Inferior parietal cortex (tissue), 1 donor: ENCODE data around the gene IFIT1.
"Not testable (repeated sequence)": the region's sequence is repeated elsewhere in the genome, so short reads cannot be mapped to it uniquely, and the experiment has no call there.

Experiments
- DNase-seq: peaks from one replicate; pipeline ENCODE4 v3.0.0-alpha.2; 2016; ENCODE audit errors: extremely low spot score

The IFIT1 gene

DNA sequence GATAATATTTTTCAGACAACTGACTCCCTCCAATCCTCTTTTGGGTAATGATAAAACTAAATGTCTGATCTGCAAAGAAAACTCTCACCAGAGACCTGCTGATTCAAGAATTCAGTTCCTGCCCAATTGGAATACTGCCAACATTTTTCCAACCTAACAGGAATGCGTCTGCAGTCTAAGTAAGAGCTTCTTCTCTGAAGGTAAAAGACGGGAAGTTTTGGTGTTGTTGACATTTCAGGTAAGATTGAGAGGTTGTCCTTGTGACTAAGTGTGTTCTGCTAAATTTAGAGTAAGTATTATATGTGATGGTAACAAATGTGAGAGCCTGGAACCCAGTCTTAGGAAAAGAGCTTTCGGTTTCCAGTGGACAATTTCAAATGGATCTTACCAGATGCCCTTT lies 39.6 kb downstream of the IFIT1 start:
- DNase-seq, result no peak

DNA sequence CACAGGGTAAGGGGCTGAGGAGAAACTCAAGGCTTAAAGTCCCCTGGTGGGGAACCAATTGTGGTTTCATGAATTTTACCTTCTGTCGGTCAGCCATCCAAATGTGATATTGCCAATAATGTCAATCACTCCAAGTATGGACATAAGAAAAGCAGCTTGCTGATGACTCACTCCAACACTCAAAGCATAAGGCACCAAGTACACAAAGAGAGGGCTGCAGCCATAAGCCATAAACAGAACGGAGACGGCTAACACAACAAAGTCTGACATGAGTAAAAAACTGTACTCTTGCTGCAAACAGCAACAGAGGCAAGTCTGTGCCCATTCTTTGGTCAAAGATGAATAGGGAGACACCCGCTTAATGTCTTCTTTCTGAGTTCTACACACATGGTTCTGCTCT lies 46.1 kb downstream of the IFIT1 start:
- DNase-seq, result no peak

- no peak for DNase-seq
Observed at GRCh38 chr10:89440226-89441009, 48.0 kb downstream of the IFIT1 start.

- DNase-seq, result no peak
Observed at GRCh38 chr10:89442289-89442688, 49.9 kb downstream of the IFIT1 start.

GRCh38 chr10:89444819-89445218 lies 52.4 kb downstream of the IFIT1 start:
- DNase-seq, result not testable (repeated sequence)

DNA sequence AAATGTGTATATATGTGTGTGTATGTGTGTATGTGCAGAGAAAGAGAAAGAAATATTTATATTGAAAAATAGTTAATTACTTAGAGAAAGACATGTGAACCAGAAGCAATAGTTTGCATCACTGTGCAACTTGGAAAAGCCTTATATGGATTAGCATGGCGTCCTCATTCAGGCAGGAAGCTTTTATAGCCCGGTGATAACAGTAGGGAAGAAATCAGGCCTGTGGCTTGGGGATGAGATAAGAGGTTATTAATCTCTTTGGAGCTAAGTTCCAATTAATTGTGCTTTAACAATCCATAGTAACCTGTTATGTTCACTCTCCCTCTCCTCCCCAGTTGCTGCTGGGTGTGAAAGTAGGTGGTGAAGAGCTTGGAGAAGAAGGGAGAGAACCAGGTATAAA lies 58.5 kb downstream of the IFIT1 start:
- DNase-seq, result no peak

DNA sequence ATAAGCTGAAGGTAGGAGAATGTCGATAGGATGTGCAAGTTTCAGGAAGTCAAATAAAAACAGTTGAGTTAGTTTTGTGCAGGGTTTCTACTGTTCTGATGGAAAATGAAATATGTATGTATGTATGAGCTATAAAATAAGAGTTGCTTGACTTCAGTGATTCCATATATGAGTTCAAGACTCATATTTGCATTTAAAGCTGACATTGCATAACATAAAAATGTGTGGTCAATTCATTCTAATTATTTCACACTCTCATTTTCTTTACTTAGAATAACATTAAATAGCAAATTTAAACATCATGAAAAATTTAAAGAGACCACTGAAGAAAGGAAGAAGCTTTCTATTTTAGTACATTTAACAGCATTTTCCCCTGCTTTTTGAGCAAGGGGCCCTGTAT lies 59.8 kb downstream of the IFIT1 start:
- DNase-seq, result no peak

- no peak for DNase-seq
Observed at GRCh38 chr10:89454561-89455347, 62.3 kb downstream of the IFIT1 start.
